Measurements from ENCODE around the gene SYTL4.

- TF ChIP-seq ZFP37 (tag by site-specific recombination; IDR thresholded peaks at IDR 0.05) (no peak), CTCF (tag by site-specific recombination; IDR thresholded peaks at IDR 0.05) (no peak), GFI1B (tag by site-specific recombination; IDR thresholded peaks at IDR 0.05) (no peak), ZFP41 (tag by site-specific recombination; IDR thresholded peaks at IDR 0.05; ENCODE audit: borderline replicate concordance) (no peak), ZNF140 (tag by site-specific recombination; IDR thresholded peaks at IDR 0.05) (no peak), ZSCAN30 (tag by site-specific recombination; IDR thresholded peaks at IDR 0.05) (no peak), ZNF514 (tag by site-specific recombination; IDR thresholded peaks at IDR 0.05) (no peak), ZNF518A (tag by site-specific recombination; conservative IDR thresholded peaks at IDR 0.05; ENCODE audit: low read depth) (no peak), PRDM1 (tag by site-specific recombination; IDR thresholded peaks at IDR 0.05) (no peak), ZNF211 (tag by site-specific recombination; IDR thresholded peaks at IDR 0.05; ENCODE audit: low read depth) (no peak), ZNF10 (tag by site-specific recombination; IDR thresholded peaks at IDR 0.05) (no peak), ZBTB49 (tag by site-specific recombination; IDR thresholded peaks at IDR 0.05; ENCODE audit: low read depth) (no peak), BCL11A (tag by site-specific recombination; IDR thresholded peaks at IDR 0.05; ENCODE audit: low read depth) (no peak)
These were observed 95.5 kb downstream of the SYTL4 start, which contains the start of gene TSPAN6 for GRCh38 chrX:100636321-100636991.

Data from HEK293 (cell line).